Tibial nerve (tissue), 4 donors: ENCODE measurements around the gene HOXC10. TPM values are rescaled to one million over a fixed set of nuclear protein-coding genes. Genes with fewer than 3 reads are reported as not detected.
A peak's percentile ranks its signal among the peaks of the same experiment; 100 is the strongest.

ENCODE experiments used
- DNase-seq, 2 donors: peaks; one replicate each; pipeline ENCODE4 v3.0.0-alpha.2; 2019; ENCODE audit warnings: low spot score in 2 of 2
- H3K27ac ChIP-seq, 4 donors: fragments of 200-600 bp; sonication (generic) in 3 of 4; one replicate each; pipeline ENCODE4 v1.5.1; 2017 to 2019; ENCODE audit warnings: mild to moderate bottlenecking in 1 of 4
- H3K27me3 ChIP-seq, 2 donors: fragments of 200-600 bp; sonication (generic) in 1 of 2; one replicate each; pipeline versions ENCODE4 v1.5.1 to v1.6.0; 2017 to 2019
- H3K36me3 ChIP-seq, 3 donors: fragments of 200-600 bp; sonication (generic); one replicate each; pipeline ENCODE4 v1.5.1; 2018 to 2019
- H3K4me1 ChIP-seq, 4 donors: fragments of 200-600 bp; sonication (generic) in 3 of 4; one replicate each; pipeline ENCODE4 v1.5.1; 2017 to 2019
- H3K4me3 ChIP-seq, 4 donors: fragments of 200-600 bp; sonication (generic) in 3 of 4; one replicate each; pipeline ENCODE4 v1.5.1; 2017 to 2019; ENCODE audit warnings: mild to moderate bottlenecking in 1 of 4, moderate library complexity in 1 of 4
- H3K9me3 ChIP-seq, 4 donors: fragments of 200-600 bp; sonication (generic) in 3 of 4; one replicate each; pipeline ENCODE4 v1.5.1; 2017 to 2019
- CTCF ChIP-seq, 5 experiments: fragments of 200-600 bp in 3 of 5; fragments of 450-650 bp in 2 of 5; sonication (generic) in 3 of 5; IDR thresholded peaks; one replicate each; pipeline ENCODE4 v1.5.1; 2016 to 2019; ENCODE audit warnings: antibody characterized with exemption in 5 of 5, mild to moderate bottlenecking in 3 of 5, moderate library complexity in 2 of 5
- EP300 ChIP-seq, 2 donors: sonication (generic); formaldehyde crosslinking; IDR thresholded peaks; one replicate each; pipeline ENCODE4 v1.6.1; 2017; ENCODE audit warnings: antibody characterized with exemption in 2 of 2, mild to moderate bottlenecking in 1 of 2
- POLR2A ChIP-seq, 2 donors: fragments of 450-650 bp; IDR thresholded peaks; one replicate each; pipeline ENCODE4 v1.6.1; 2017; ENCODE audit warnings: antibody characterized with exemption in 2 of 2, mild to moderate bottlenecking in 2 of 2, moderate library complexity in 2 of 2
- WGBS, 2 donors: methylation state at CpG; one replicate each; pipeline ENCODE4 v1.1.5; 2018; 5-methylcytosine and 5-hydroxymethylcytosine counted together
- total RNA-seq, 4 donors: library from RNA; depleted of rRNA; stranded (reverse); fragments of >200 nt; gene quantifications; one replicate each; pipeline ENCODE4 v1.1.0, GENCODE V29; 2016

Gene HOXC10
- total RNA-seq, 4 donors from 2014 or later = 1.7 to 6.1 (median 2.5) TPM

GRCh38 chr12:54032627-54033100 lies 47.7 kb downstream of the HOXC10 start, which contains the start of gene HOXC5:
Gene HOXC5 (plus strand): TSS chr12:54033050. CDS start chr12:54033123, 73 bp downstream.
- Histone ChIP-seq H3K4me1 (peaks cover 0 to 97% (median 16%) of the 10 kb centered on the region in 4 donors), H3K27me3 (peaks cover 0 to 49% of the 10 kb centered on the region in 2 donors), H3K36me3 (peaks cover 0 to 7% (median 0%) of the 10 kb centered on the region in 3 donors), H3K27ac (peak within 1 kb of the TSS; percentile 66 to 99 (median 82)), H3K4me3 (peak within 1 kb of the TSS; percentile 38 to 77 (median 49)), H3K9me3 (no peaks in the 10 kb centered on the region)
- peak; percentile 55 to 78 for DNase-seq
- 2 to 3% methylated on average over 12 of the region's 12 CpGs for WGBS, 2 donors
- TF ChIP-seq POLR2A (IDR thresholded peaks at IDR 0.05) (no peak), CTCF (IDR thresholded peaks at IDR 0.05) (peak; percentile 89 to 98 (median 96))

DNA sequence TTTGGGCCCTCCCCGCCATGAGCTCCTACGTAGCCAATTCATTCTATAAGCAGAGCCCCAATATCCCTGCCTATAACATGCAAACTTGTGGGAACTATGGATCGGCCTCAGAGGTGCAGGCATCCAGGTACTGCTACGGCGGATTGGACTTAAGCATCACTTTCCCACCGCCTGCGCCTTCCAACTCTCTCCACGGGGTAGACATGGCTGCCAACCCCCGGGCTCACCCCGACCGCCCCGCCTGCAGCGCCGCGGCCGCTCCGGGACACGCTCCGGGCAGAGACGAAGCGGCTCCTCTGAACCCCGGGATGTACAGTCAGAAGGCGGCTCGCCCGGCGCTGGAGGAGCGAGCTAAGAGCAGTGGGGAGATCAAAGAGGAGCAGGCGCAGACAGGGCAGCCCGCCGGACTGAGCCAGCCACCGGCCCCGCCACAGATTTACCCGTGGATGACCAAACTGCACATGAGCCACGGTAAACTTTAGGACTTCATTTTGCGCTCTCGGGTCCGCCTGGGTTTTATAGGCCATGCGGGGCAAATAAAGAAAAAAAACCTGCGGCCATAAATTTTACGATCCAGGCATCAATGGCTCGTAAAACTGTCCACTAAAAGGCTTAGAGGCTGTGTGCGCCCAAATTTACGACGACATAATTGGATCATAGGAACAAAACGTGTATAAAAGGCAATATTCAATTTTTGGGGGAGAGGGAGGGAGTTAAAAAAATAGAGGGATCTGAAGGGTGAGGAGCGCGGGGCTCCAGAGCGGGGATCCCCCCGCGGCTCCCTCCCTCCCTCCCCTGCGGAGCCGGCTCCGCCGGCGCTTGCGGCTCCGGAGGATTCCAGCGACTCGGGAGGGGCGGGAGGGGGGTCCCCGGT lies 48.4 kb downstream of the HOXC10 start:
- peaks cover 0 to 47% of the 10 kb centered on the region in 2 donors for H3K27me3 ChIP-seq
- DNase-seq = no peak
- TF ChIP-seq POLR2A (IDR thresholded peaks at IDR 0.05) (no peak), EP300 (IDR thresholded peaks at IDR 0.05) (no peak), CTCF (IDR thresholded peaks at IDR 0.05) (no peak)
- peaks cover 0 to 97% (median 18%) of the 10 kb centered on the region in 4 donors for H3K4me1 ChIP-seq
- H3K9me3 ChIP-seq = no peaks in the 10 kb centered on the region
- WGBS, 2 donors = 1% methylated on average over 32 to 60 of the region's 61 CpGs
- H3K27ac ChIP-seq = peak overlapping the region; percentile 66 to 99 (median 82)
- peak overlapping the region; percentile 38 to 77 (median 49) for H3K4me3 ChIP-seq
- H3K36me3 ChIP-seq = peaks cover 0 to 7% (median 0%) of the 10 kb centered on the region in 3 donors

- 14 to 17% methylated on average over 42 to 57 of the region's 57 CpGs for WGBS, 2 donors
- no peaks in the 10 kb centered on the region for H3K9me3 ChIP-seq
- H3K27ac ChIP-seq = peak overlapping the region; percentile 66 to 99 (median 82)
These were observed 49.2 kb downstream of the HOXC10 start for GRCh38 chr12:54033980-54034784.

DNA sequence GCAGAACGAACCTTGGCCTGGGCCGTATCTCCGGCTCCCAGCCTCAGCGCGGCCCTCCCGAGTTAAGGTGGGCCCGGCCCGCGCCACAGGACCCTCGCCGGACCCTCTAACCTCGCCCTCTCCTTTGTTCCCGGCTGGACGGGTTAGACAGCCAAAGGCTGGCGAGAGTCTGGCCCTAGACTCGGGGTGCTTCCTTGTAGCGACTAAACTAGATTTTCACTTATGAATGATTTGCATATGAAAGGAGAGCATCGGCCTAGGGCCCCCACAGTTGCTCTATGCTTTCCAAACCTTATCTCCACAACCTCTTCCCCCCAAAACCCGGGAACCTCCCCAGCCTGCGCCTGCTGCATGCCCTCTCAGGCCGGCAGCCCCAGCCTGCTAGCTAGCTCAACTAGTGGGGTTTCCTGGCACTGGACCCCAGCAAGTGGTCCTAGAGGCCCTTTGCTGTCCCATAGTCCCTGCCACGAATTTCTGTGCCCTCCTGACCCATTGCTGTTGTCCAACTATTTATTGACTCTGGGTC lies 49.9 kb downstream of the HOXC10 start:
- Histone ChIP-seq H3K36me3 (peaks cover 0 to 5% (median 0%) of the 10 kb centered on the region in 3 donors), H3K4me1 (peaks cover 0 to 97% (median 23%) of the 10 kb centered on the region in 4 donors), H3K27me3 (peaks cover 0 to 41% of the 10 kb centered on the region in 2 donors), H3K4me3 (peak overlapping the region; percentile 38 to 77 (median 49)), H3K9me3 (no peaks in the 10 kb centered on the region), H3K27ac (peak overlapping the region; percentile 66 to 99 (median 82))
- WGBS, 2 donors = 38 to 53% methylated on average over 12 to 16 of the region's 22 CpGs
- DNase-seq = no peak
- TF ChIP-seq CTCF (IDR thresholded peaks at IDR 0.05) (no peak), POLR2A (IDR thresholded peaks at IDR 0.05) (no peak), EP300 (IDR thresholded peaks at IDR 0.05) (no peak)

More at GRCh38 chr12:54033980-54034784, 49.2 kb downstream of the HOXC10 start:
- peak overlapping the region; percentile 38 to 77 (median 49) for H3K4me3 ChIP-seq
- peaks cover 0 to 97% (median 23%) of the 10 kb centered on the region in 4 donors for H3K4me1 ChIP-seq
- TF ChIP-seq EP300 (IDR thresholded peaks at IDR 0.05) = no peak
- TF ChIP-seq POLR2A (IDR thresholded peaks at IDR 0.05) = no peak
- no peak for TF ChIP-seq CTCF (IDR thresholded peaks at IDR 0.05)
- H3K27me3 ChIP-seq = peaks cover 0 to 47% of the 10 kb centered on the region in 2 donors
- H3K36me3 ChIP-seq = peaks cover 0 to 7% (median 0%) of the 10 kb centered on the region in 3 donors
- DNase-seq = no peak
